HG02852 (cell line): ENCODE measurements around the gene GABBR2.

ENCODE experiments used
- ATAC-seq: cut with Tn5 transposase; IDR thresholded peaks from one replicate; pipeline ENCODE4 v1.9.1; 2021; ENCODE audit warnings: mild to moderate bottlenecking, moderate library complexity; ENCODE audit not compliant: unreplicated experiment

The GABBR2 gene

DNA sequence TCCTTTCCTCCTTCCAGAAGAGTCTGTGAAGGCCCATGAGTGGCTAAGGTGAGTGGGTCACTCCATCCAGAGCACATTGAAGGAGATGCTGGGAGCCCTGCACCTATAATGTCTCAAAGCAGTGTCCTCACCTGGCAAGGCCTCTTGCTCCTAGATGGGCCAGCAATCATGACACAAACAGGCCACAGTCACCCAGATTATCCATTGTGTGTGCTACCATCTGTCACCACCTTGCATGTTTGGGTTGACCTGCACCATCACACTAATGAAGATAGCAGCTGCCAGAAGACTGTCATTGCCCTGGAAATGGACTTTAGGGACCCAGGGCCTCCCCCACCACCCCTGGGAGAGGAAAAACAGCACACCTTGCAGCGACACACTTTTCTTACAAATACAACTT, 69.6 kb downstream of the GABBR2 start:
- no peak for ATAC-seq

DNA sequence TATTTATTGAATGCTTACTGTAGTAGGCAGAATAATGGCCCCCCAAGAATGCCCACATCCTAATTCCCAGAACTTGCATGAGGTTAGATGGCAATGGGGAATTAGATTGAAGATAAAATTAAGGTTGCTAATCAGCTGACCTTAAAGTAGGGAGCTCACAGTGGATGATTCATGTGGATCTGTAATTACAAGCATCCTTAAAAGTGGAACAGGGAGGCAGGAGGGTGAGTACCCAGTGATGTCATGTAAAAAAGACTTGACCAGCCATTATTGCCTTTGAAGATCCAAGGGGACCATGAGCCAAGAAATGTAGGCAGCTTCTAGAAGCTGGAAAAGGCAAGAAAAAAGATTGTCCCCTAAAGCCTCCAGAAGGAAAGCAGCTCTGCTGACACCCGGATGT, 71.4 kb downstream of the GABBR2 start:
- ATAC-seq, result no peak

DNA sequence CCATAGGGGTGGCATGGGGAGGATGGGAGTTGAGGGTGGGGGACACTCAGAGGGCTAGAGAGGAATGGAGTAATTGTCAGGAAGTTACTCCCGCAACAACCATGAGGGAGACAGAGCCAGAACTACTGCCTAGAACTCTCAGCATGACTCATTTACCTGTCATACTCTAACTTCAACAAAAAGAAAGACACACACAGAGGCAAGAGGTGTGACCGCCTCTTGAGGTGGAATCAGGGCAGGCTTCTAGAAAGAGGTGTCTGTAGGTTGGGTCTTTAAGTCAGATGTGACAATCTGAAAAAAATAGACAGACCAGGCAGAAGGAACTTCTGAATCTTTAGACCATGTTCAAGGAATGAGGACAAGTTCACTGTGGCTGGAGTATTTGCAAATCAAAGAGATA, 73.4 kb downstream of the GABBR2 start:
- ATAC-seq, result no peak

- ATAC-seq, result no peak
These were observed 73.9 kb downstream of the GABBR2 start for GRCh38 chr9:98634685-98635336.

- ATAC-seq, result no peak
These were observed 75.9 kb downstream of the GABBR2 start for GRCh38 chr9:98632839-98633238.

GRCh38 chr9:98627296-98627695, 81.4 kb downstream of the GABBR2 start:
- ATAC-seq, result no peak

DNA sequence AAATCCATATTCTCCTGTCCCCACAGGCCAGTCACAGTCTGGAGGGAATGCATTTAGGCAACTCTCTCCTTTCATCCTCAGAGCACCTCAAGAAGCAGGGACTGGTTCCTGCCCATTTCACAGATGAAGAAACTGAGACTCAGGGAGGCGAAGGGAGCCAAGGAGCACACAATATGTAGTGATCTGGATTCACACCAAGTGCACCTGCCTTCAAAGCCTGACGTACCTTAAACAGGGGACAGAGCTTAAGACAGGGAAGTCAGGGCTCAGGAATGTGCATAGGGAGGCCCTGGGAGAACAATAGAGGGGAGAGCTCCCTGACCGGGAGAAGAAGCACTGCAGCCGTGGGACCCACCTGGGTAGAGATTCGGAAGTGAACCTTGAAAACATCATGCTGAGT, 83.0 kb downstream of the GABBR2 start:
- ATAC-seq, result no peak

DNA sequence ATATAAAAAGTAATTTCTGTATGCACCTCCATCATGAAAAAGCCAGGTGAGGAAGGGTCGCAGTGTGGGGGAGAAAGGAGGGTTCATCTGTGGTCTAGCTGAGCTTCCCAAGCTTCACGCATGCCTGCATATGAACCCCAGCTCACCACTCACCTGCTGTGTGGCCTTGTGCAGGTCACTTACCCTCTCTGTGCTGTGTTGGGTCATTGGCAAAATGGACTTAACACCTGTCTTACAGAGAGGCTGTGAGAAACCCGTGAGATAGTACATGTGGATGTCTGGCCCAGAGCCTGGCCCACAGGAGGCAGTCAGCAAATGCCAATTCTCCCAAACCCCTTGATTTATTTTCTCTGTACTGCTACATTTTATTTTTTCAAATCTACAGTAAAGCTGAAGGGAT, 88.9 kb downstream of the GABBR2 start:
- ATAC-seq, result no peak

DNA sequence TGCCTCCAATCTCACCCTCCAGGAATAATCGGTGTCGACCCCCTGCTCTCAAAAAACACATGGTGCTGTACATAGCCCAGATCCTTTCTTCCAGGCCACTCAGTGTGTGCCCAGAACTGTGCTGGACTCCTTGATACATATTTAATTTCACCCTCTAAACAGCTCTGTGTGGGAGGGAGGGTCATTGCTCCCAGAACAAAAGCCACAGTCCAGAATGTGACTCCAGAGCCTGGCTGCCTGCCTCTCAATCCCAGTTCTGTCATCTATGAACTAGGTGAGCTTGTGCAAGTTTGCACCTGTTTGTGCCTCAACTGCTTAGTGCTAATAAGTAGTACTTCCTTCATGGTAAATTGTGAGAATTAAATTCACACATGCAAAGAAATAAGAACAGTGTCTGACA, 93.1 kb downstream of the GABBR2 start:
- no peak for ATAC-seq

- ATAC-seq, result no peak
These were observed 93.8 kb downstream of the GABBR2 start for GRCh38 chr9:98614941-98615340.

- no peak for ATAC-seq
These were observed 96.5 kb downstream of the GABBR2 start for GRCh38 chr9:98612061-98612752.

- no peak for ATAC-seq
These were observed 97.4 kb downstream of the GABBR2 start for GRCh38 chr9:98611319-98611718.

DNA sequence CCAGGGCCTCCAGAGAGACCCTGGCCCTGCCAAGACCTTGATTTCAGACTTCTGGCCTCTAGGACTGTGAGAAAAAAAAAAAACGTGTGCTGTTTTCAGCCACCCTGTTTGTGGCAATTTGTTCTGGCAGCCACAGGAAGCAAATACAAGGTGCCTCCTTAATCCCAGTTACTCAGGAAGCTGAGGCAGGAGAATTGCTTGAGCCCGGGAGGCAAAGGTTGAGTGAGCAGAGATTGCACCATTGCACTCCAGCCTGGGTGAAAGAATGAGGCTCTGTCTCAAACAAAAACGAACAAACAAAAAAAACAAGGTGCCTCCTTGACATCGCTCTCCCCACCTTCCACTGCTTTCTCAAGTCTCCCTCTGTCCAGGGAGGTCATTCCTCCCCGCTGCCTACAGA, 98.0 kb downstream of the GABBR2 start:
- ATAC-seq, result no peak

DNA sequence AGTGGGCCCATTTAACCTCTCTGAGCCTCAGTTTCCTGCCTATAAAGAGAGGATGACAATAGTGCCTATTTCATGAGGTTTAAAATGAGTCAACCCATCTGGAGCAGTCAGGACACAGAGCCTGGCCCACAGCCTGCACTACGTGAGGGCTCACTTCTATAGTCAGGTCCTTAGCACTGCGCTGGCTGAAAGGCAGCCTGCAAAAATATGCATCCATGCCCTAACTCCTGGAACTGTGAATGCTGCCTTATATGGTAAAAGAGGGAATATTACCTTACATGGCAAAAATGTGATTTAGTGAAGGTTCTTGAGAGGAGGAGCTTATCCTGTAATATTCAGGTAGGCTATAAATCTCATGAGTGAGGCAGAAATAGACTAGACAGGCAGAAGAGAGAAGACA, 98.5 kb downstream of the GABBR2 start:
- no peak for ATAC-seq

GRCh38 chr9:98609646-98610045, 99.1 kb downstream of the GABBR2 start:
- no peak for ATAC-seq

DNA sequence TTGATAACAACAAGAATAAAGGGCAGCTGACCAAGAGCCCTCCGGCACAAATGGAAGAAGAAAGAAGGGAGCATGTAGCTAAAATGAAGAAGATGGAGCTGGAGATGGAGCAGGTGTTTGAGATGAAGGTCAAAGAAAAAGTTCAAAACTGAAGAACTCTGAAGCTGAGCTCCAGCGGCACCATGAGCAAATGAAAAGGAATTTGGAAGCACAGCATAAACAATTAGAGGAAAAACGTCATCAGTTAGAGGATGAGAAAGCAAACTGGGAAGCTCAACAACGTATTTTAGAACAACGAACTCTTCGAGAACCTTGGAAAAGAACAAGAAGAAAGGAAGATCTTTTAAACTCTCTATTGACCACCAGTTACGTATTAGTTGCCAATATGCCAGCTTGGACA, 100.9 kb downstream of the GABBR2 start:
- no peak for ATAC-seq

GRCh38 chr9:98607152-98607551, 101.6 kb downstream of the GABBR2 start:
- ATAC-seq, result no peak

GRCh38 chr9:98606730-98607129, 102.0 kb downstream of the GABBR2 start:
- no peak for ATAC-seq

- ATAC-seq, result no peak
These were observed 103.6 kb downstream of the GABBR2 start for GRCh38 chr9:98605116-98605515.

GRCh38 chr9:98603821-98604383, 104.8 kb downstream of the GABBR2 start:
- no peak for ATAC-seq

DNA sequence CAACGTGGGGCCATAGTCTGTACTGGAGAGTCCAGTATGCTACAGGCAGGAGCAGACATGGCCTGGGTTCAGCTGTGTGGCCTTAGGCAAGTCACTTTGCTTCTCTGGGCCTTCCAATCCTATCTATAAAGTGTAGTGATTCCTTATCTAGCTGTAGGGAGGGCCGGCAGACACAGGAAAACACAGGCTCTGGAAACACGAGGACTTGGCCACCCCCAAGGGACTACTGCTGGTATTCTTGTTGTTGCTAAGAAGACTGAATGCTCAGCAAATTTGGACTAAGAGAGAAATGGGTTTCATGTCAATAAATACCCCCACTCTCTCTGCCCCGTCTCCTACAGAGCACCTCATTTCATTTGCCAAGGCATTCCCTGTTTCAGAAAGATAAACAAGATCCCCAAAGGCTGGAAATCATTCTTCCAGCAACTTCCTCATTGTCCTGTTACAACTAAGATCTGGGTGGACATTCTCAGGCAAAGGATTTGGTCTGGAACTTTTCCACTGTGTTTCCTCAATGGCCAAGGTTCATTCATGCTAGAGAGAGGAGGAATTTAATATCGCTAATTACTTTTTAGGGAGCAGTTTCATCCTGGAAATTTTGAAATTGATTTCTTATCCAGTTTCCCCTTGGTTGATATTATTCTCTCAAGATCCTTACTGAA, 105.8 kb downstream of the GABBR2 start:
- no peak for ATAC-seq

DNA sequence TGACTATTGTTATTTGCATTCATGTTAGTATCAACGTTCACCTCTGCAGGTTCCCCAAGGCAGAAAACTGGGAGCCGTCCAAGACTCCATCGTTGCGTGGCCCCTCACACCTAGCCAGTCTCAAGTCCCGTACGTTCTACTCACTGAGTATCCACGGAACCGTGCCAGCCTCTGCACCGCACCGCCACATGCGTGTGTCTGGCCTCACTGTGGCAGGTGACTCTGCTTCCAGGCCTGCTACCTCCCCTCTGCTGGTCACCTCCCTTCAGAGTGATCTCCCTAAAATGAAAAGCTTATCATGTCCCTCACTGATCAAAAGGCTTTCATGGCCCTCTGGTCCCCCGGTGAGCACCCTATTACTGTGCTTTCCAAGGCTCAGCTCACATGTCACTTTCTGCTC, 108.1 kb downstream of the GABBR2 start:
- no peak for ATAC-seq
